Suprapubic skin (tissue), 4 donors: ENCODE results near the gene GINS1. TPM values are rescaled to one million over a fixed set of nuclear protein-coding genes. Genes with fewer than 3 reads are reported as not detected.

Source experiments
- DNase-seq, 2 donors: peaks; one replicate each; pipeline ENCODE4 v3.0.0-alpha.2; 2019; ENCODE audit warnings: low spot score in 2 of 2
- H3K27ac ChIP-seq: fragments of 200-600 bp; sonication (generic); one replicate; pipeline ENCODE4 v1.5.1; 2019
- H3K27me3 ChIP-seq: fragments of 200-600 bp; sonication (generic); one replicate; pipeline ENCODE4 v1.5.1; 2019
- H3K36me3 ChIP-seq: fragments of 200-600 bp; sonication (generic); one replicate; pipeline ENCODE4 v1.5.1; 2019
- H3K4me1 ChIP-seq: fragments of 200-600 bp; sonication (generic); one replicate; pipeline ENCODE4 v1.5.1; 2019
- H3K4me3 ChIP-seq: fragments of 200-600 bp; sonication (generic); one replicate; pipeline ENCODE4 v1.5.1; 2019; ENCODE audit warnings: mild to moderate bottlenecking
- H3K9me3 ChIP-seq: fragments of 200-600 bp; sonication (generic); one replicate; pipeline ENCODE4 v1.5.1; 2019
- CTCF ChIP-seq, 2 donors: fragments of 200-600 bp in 1 of 2; fragments of 450-650 bp in 1 of 2; sonication (generic) in 1 of 2; IDR thresholded peaks; one replicate each; pipeline ENCODE4 v1.5.1; 2016 to 2019; ENCODE audit warnings: antibody characterized with exemption in 2 of 2, mild to moderate bottlenecking in 1 of 2, moderate library complexity in 1 of 2
- EP300 ChIP-seq: sonication (generic); formaldehyde crosslinking; IDR thresholded peaks from one replicate; pipeline ENCODE4 v1.6.1; 2017; ENCODE audit warnings: antibody characterized with exemption
- POLR2A ChIP-seq, 2 donors: fragments of 450-650 bp; IDR thresholded peaks; one replicate each; pipeline ENCODE4 v1.6.1; 2017; ENCODE audit warnings: antibody characterized with exemption in 2 of 2, mild to moderate bottlenecking in 2 of 2, moderate library complexity in 2 of 2
- POLR2AphosphoS5 ChIP-seq, 3 donors: sonication (generic); formaldehyde crosslinking; IDR thresholded peaks; one replicate each; pipeline ENCODE4 v1.6.1; 2017; ENCODE audit warnings: antibody characterized with exemption in 3 of 3
- WGBS: methylation state at CpG from one replicate; pipeline ENCODE4 v1.1.5; 2018; 5-methylcytosine and 5-hydroxymethylcytosine counted together
- total RNA-seq, 4 donors: library from RNA; depleted of rRNA; stranded (reverse); fragments of >200 nt; gene quantifications; one replicate each; pipeline ENCODE4 v1.1.0, GENCODE V29; 2016

GINS1 gene
- total RNA-seq, 4 donors from 2014 or later: 2.4 to 3.6 (median 2.6) TPM

- peaks cover 9% of the 10 kb centered on the region for H3K36me3 ChIP-seq
- 34% methylated on average over 9 of the region's 9 CpGs for WGBS
These were observed 76.9 kb downstream of the GINS1 start for GRCh38 chr20:25484224-25484846.

GRCh38 chr20:25484911-25485511 is 77.5 kb downstream of the GINS1 start:
- no peak for TF ChIP-seq POLR2AphosphoS5 (IDR thresholded peaks at IDR 0.05)
- WGBS: 30% methylated on average over 12 of the region's 12 CpGs
- no peak overlapping the region for H3K27ac ChIP-seq
- no peak for DNase-seq
- H3K9me3 ChIP-seq: no peaks in the 10 kb centered on the region
- H3K4me3 ChIP-seq: no peak overlapping the region
- no peaks in the 10 kb centered on the region for H3K27me3 ChIP-seq
- H3K36me3 ChIP-seq: peaks cover 12% of the 10 kb centered on the region
- peaks cover 53% of the 10 kb centered on the region for H3K4me1 ChIP-seq

More at GRCh38 chr20:25484224-25484846, 76.9 kb downstream of the GINS1 start:
- no peaks in the 10 kb centered on the region for H3K27me3 ChIP-seq
- H3K27ac ChIP-seq: no peak overlapping the region
- H3K4me1 ChIP-seq: peaks cover 54% of the 10 kb centered on the region
- no peak for DNase-seq
- no peaks in the 10 kb centered on the region for H3K9me3 ChIP-seq
- no peak overlapping the region for H3K4me3 ChIP-seq
- no peak for TF ChIP-seq POLR2A (IDR thresholded peaks at IDR 0.05)

GRCh38 chr20:25485872-25486271 is 78.4 kb downstream of the GINS1 start:
- H3K9me3 ChIP-seq: no peaks in the 10 kb centered on the region
- peaks cover 49% of the 10 kb centered on the region for H3K4me1 ChIP-seq
- no peak overlapping the region for H3K27ac ChIP-seq
- TF ChIP-seq POLR2A (IDR thresholded peaks at IDR 0.05) (no peak), EP300 (no peak), CTCF (IDR thresholded peaks at IDR 0.05) (no peak), POLR2AphosphoS5 (IDR thresholded peaks at IDR 0.05) (no peak)
- DNase-seq: no peak
- H3K4me3 ChIP-seq: no peak overlapping the region
- peaks cover 12% of the 10 kb centered on the region for H3K36me3 ChIP-seq
- WGBS: 73% methylated on average over 2 of the region's 2 CpGs
- no peaks in the 10 kb centered on the region for H3K27me3 ChIP-seq

GRCh38 chr20:25486377-25486776 is 78.9 kb downstream of the GINS1 start:
- peak in 1 of 2 donors; percentile 31 for DNase-seq
- H3K4me1 ChIP-seq: peaks cover 44% of the 10 kb centered on the region
- H3K27me3 ChIP-seq: no peaks in the 10 kb centered on the region
- no peak overlapping the region for H3K27ac ChIP-seq
- H3K9me3 ChIP-seq: no peaks in the 10 kb centered on the region
- H3K4me3 ChIP-seq: no peak overlapping the region
- 42% methylated on average over 9 of the region's 9 CpGs for WGBS
- H3K36me3 ChIP-seq: peaks cover 12% of the 10 kb centered on the region
- TF ChIP-seq CTCF (IDR thresholded peaks at IDR 0.05) (no peak), POLR2AphosphoS5 (IDR thresholded peaks at IDR 0.05) (no peak), POLR2A (IDR thresholded peaks at IDR 0.05) (no peak), EP300 (no peak)

- no peaks in the 10 kb centered on the region for H3K9me3 ChIP-seq
- no peak for TF ChIP-seq CTCF (IDR thresholded peaks at IDR 0.05)
- no peak for TF ChIP-seq POLR2A (IDR thresholded peaks at IDR 0.05)
- H3K36me3 ChIP-seq: peaks cover 12% of the 10 kb centered on the region
- WGBS: 55% methylated on average over 2 of the region's 2 CpGs
- DNase-seq: no peak
- H3K27me3 ChIP-seq: no peaks in the 10 kb centered on the region
- peaks cover 36% of the 10 kb centered on the region for H3K4me1 ChIP-seq
- H3K27ac ChIP-seq: no peak overlapping the region
- H3K4me3 ChIP-seq: no peak overlapping the region
These were observed 79.8 kb downstream of the GINS1 start for GRCh38 chr20:25487306-25487705.

GRCh38 chr20:25487975-25488374 is 80.5 kb downstream of the GINS1 start:
- WGBS: 86% methylated on average over 7 of the region's 11 CpGs
- H3K36me3 ChIP-seq: peaks cover 12% of the 10 kb centered on the region
- no peaks in the 10 kb centered on the region for H3K9me3 ChIP-seq
- no peaks in the 10 kb centered on the region for H3K27me3 ChIP-seq
- TF ChIP-seq EP300 (no peak), POLR2AphosphoS5 (IDR thresholded peaks at IDR 0.05) (no peak), POLR2A (IDR thresholded peaks at IDR 0.05) (no peak), CTCF (IDR thresholded peaks at IDR 0.05) (no peak)
- H3K4me3 ChIP-seq: no peak overlapping the region
- H3K27ac ChIP-seq: no peak overlapping the region
- DNase-seq: peak in 1 of 2 donors; percentile 60
- peaks cover 36% of the 10 kb centered on the region for H3K4me1 ChIP-seq
